ENCODE measurements around the gene YBX1.

The YBX1 gene

DNA sequence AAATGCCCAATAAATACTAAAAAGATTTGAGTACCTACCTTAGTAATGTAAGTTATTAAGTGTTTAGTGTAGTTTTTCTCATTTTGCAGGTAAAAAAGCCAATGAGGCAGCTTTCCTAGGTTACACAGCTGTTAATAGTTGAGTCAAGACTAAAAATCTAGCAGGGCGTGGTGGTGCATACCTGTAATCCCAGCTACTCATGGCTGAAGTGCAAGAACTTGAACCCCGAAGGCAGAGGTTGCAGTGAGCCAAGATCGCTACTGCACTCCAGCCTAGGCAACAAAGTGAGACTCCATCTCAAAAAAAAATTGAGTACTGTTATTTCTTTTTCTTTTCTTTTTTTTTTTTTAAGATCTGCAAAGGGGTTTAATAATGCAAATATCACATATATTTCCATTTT lies 7.7 kb downstream of the YBX1 start:
- DNase-seq (ENCODE audit: low spot score): no peak
- no peak for TF ChIP-seq CTCF (IDR thresholded peaks at IDR 0.05; ENCODE audit: extremely low read depth, missing control alignments)

- TF ChIP-seq CTCF (IDR thresholded peaks at IDR 0.05; ENCODE audit: extremely low read depth, missing control alignments): peak; percentile 14
These were observed 8.4 kb downstream of the YBX1 start for GRCh38 chr1:42690477-42691156.

DNA sequence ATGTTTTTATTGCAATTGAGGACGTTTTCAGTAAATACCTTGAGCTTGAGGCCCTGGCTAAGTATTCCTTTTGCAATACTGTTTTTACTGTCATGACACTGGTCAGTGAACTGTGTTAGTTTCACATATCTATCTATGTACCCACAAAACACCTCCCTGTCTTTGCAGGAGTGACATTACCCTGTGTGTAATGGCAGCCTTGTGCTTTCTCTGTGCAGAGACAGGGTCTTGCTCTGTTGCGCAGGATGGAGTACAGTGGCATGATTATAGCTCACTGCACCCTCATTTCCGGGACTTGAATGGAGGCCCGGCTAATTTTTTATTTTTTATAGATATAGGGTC lies 8.9 kb downstream of the YBX1 start:
- no peak for TF ChIP-seq CTCF (IDR thresholded peaks at IDR 0.05; ENCODE audit: extremely low read depth, missing control alignments)
- DNase-seq (ENCODE audit: low spot score): no peak

More at GRCh38 chr1:42690477-42691156, 8.4 kb downstream of the YBX1 start:
- DNase-seq (ENCODE audit: low spot score): no peak

GRCh38 chr1:42692461-42692860 lies 10.2 kb downstream of the YBX1 start:
- no peak for DNase-seq (ENCODE audit: low spot score)
- no peak for TF ChIP-seq CTCF (IDR thresholded peaks at IDR 0.05; ENCODE audit: extremely low read depth, missing control alignments)

GRCh38 chr1:42692911-42693310 lies 10.7 kb downstream of the YBX1 start:
- no peak for TF ChIP-seq CTCF (IDR thresholded peaks at IDR 0.05; ENCODE audit: extremely low read depth, missing control alignments)
- DNase-seq (ENCODE audit: low spot score): no peak

DNA sequence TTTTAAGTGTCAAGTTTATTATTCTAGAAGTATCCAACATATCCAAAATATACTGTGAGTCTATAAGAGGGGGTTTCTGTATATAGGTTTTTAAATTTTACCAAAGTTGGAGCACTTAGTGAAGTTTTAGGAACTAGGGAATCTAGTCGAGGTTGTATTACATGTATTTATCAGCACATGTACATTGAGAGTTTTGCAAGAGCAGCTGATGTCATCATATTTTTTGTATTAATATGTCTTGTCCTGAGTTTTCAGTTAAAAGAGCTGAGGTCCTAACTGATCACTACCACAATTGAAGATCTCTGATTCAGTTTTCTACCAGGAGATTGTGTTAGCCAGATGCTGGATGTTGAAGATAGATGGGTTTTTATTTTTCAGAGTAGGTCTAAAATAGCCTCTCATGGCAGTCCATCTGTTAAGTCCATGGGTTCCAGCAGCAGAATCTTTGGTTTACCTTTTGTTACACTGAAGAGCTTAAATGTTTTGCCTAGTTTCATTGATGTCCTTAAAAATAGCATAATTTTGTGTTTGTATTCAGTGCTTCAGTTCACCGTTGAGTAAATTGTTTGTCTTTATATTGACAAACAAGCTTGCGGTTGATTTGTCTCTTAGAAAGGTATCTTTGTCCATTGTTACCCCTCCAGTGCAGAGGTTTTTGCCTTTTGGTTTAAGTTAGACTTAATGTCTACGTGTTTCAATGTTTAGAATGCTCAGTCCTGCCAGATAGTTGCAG lies 16.0 kb downstream of the YBX1 start:
- no peak for DNase-seq (ENCODE audit: low spot score)
- no peak for TF ChIP-seq CTCF (IDR thresholded peaks at IDR 0.05; ENCODE audit: extremely low read depth, missing control alignments)

DNA sequence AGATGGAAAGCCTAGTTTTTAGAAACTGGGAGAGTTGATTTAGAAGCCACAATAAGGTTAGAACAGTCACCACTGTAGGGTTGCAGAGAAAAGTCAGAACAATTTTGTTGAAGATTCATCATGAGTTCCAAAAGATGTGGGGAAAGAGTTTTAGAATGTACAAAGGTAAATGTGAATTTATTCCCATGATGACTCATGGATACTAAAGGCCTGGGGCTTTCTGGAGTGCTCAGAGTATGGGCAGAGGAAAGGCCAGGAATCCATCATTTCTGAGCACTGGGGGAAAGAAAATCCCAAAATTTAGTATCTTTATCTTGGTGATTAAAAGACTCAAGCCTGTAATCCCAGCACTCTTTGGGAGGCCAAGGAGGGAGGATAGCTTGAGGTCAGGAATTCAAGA lies 17.8 kb downstream of the YBX1 start:
- DNase-seq (ENCODE audit: low spot score): no peak
- TF ChIP-seq CTCF (IDR thresholded peaks at IDR 0.05; ENCODE audit: extremely low read depth, missing control alignments): no peak
